ENCODE data around the gene ZGLP1. TPM values are rescaled to one million over a fixed set of nuclear protein-coding genes. Genes with fewer than 3 reads are reported as not detected.
A peak's percentile ranks its signal among the peaks of the same experiment; 100 is the strongest.

Gene ZGLP1
- total RNA-seq, 3 donors from 2014 or later, result 6.9 to 10.1 (median 9.3) TPM

- peaks cover 9% of the 10 kb centered on the region for H3K36me3 Mint-ChIP-seq (ENCODE audit: insufficient read depth)
- H3K4me1 Mint-ChIP-seq (ENCODE audit: low read depth), result peaks cover 35% of the 10 kb centered on the region
- H3K27me3 Mint-ChIP-seq (ENCODE audit: low read depth), result no peaks in the 10 kb centered on the region
- H3K4me3 Mint-ChIP-seq, result peak overlapping the region; percentile 96
- no peaks in the 10 kb centered on the region for H3K9me3 Mint-ChIP-seq
- DNase-seq, result no peak
- peak; percentile 1 for ATAC-seq
These were observed 24.4 kb upstream of the ZGLP1 start for GRCh38 chr19:10333758-10334587.

GRCh38 chr19:10332965-10333757 lies 23.5 kb upstream of the ZGLP1 start, which contains the start of gene RAVER1:
Gene RAVER1 (minus strand): TSS chr19:10333529. CDS start chr19:10333507, 22 bp downstream.
- peak; percentile 93 to 96 for ATAC-seq
- peaks cover 9% of the 10 kb centered on the region for H3K36me3 Mint-ChIP-seq (ENCODE audit: insufficient read depth)
- H3K27me3 Mint-ChIP-seq (ENCODE audit: low read depth), result no peaks in the 10 kb centered on the region
- DNase-seq, result peak; percentile 98
- peaks cover 26% of the 10 kb centered on the region for H3K4me1 Mint-ChIP-seq (ENCODE audit: low read depth)
- H3K9me3 Mint-ChIP-seq, result no peaks in the 10 kb centered on the region
- peak within 1 kb of the TSS; percentile 96 for H3K4me3 Mint-ChIP-seq

GRCh38 chr19:10332158-10332964 lies 22.7 kb upstream of the ZGLP1 start:
- Mint-ChIP-seq H3K36me3 (ENCODE audit: insufficient read depth) (peaks cover 9% of the 10 kb centered on the region), H3K4me1 (ENCODE audit: low read depth) (peaks cover 25% of the 10 kb centered on the region), H3K9me3 (no peaks in the 10 kb centered on the region), H3K4me3 (peak overlapping the region; percentile 96), H3K27me3 (ENCODE audit: low read depth) (no peaks in the 10 kb centered on the region)
- ATAC-seq (no peak), DNase-seq (no peak)

- peaks cover 21% of the 10 kb centered on the region for H3K4me1 Mint-ChIP-seq (ENCODE audit: low read depth)
- peaks cover 9% of the 10 kb centered on the region for H3K36me3 Mint-ChIP-seq (ENCODE audit: insufficient read depth)
- H3K9me3 Mint-ChIP-seq, result no peaks in the 10 kb centered on the region
- H3K27me3 Mint-ChIP-seq (ENCODE audit: low read depth), result no peaks in the 10 kb centered on the region
- DNase-seq (no peak), ATAC-seq (no peak)
- H3K4me3 Mint-ChIP-seq, result no peak overlapping the region
These were observed 19.9 kb upstream of the ZGLP1 start for GRCh38 chr19:10329555-10329954.

GRCh38 chr19:10328558-10329429 lies 19.2 kb upstream of the ZGLP1 start:
- no peak for DNase-seq
- H3K36me3 Mint-ChIP-seq (ENCODE audit: insufficient read depth), result peaks cover 9% of the 10 kb centered on the region

GRCh38 chr19:10327793-10328192 lies 18.2 kb upstream of the ZGLP1 start:
- H3K9me3 Mint-ChIP-seq, result no peaks in the 10 kb centered on the region
- peaks cover 12% of the 10 kb centered on the region for H3K4me1 Mint-ChIP-seq (ENCODE audit: low read depth)
- H3K36me3 Mint-ChIP-seq (ENCODE audit: insufficient read depth), result peaks cover 9% of the 10 kb centered on the region
- no peaks in the 10 kb centered on the region for H3K27me3 Mint-ChIP-seq (ENCODE audit: low read depth)
- DNase-seq (no peak), ATAC-seq (no peak)
- H3K4me3 Mint-ChIP-seq, result no peak overlapping the region

More at GRCh38 chr19:10328558-10329429, 19.2 kb upstream of the ZGLP1 start:
- no peak for ATAC-seq
- Mint-ChIP-seq H3K4me1 (ENCODE audit: low read depth) (peaks cover 16% of the 10 kb centered on the region), H3K4me3 (no peak overlapping the region), H3K27me3 (ENCODE audit: low read depth) (no peaks in the 10 kb centered on the region), H3K9me3 (no peaks in the 10 kb centered on the region)

GRCh38 chr19:10325732-10326131 lies 16.1 kb upstream of the ZGLP1 start:
- H3K4me3 Mint-ChIP-seq, result no peak overlapping the region
- ATAC-seq (no peak), DNase-seq (no peak)
- H3K9me3 Mint-ChIP-seq, result no peaks in the 10 kb centered on the region
- no peaks in the 10 kb centered on the region for H3K27me3 Mint-ChIP-seq (ENCODE audit: low read depth)
- no peaks in the 10 kb centered on the region for H3K4me1 Mint-ChIP-seq (ENCODE audit: low read depth)
- H3K36me3 Mint-ChIP-seq (ENCODE audit: insufficient read depth), result peaks cover 13% of the 10 kb centered on the region

- H3K36me3 Mint-ChIP-seq (ENCODE audit: insufficient read depth), result peaks cover 19% of the 10 kb centered on the region
- H3K4me3 Mint-ChIP-seq, result no peak overlapping the region
- DNase-seq (no peak), ATAC-seq (no peak)
- H3K4me1 Mint-ChIP-seq (ENCODE audit: low read depth), result no peaks in the 10 kb centered on the region
- no peaks in the 10 kb centered on the region for H3K27me3 Mint-ChIP-seq (ENCODE audit: low read depth)
- H3K9me3 Mint-ChIP-seq, result no peaks in the 10 kb centered on the region
These were observed 12.5 kb upstream of the ZGLP1 start for GRCh38 chr19:10321874-10322835.

- peaks cover 1% of the 10 kb centered on the region for H3K4me1 Mint-ChIP-seq (ENCODE audit: low read depth)
- H3K4me3 Mint-ChIP-seq, result no peak overlapping the region
- ATAC-seq, result no peak
- no peak for DNase-seq
- peaks cover 21% of the 10 kb centered on the region for H3K36me3 Mint-ChIP-seq (ENCODE audit: insufficient read depth)
- H3K27me3 Mint-ChIP-seq (ENCODE audit: low read depth), result no peaks in the 10 kb centered on the region
- H3K9me3 Mint-ChIP-seq, result no peaks in the 10 kb centered on the region
These were observed 11.8 kb upstream of the ZGLP1 start for GRCh38 chr19:10321417-10321797.

- Mint-ChIP-seq H3K9me3 (no peaks in the 10 kb centered on the region), H3K27me3 (ENCODE audit: low read depth) (no peaks in the 10 kb centered on the region), H3K4me1 (ENCODE audit: low read depth) (peaks cover 6% of the 10 kb centered on the region), H3K36me3 (ENCODE audit: insufficient read depth) (peaks cover 26% of the 10 kb centered on the region), H3K4me3 (no peak overlapping the region)
- ATAC-seq (no peak), DNase-seq (no peak)
These were observed 11.2 kb upstream of the ZGLP1 start for GRCh38 chr19:10320602-10321416.

- no peak for DNase-seq
- no peaks in the 10 kb centered on the region for H3K9me3 Mint-ChIP-seq
- H3K4me1 Mint-ChIP-seq (ENCODE audit: low read depth), result peaks cover 11% of the 10 kb centered on the region
- peaks cover 26% of the 10 kb centered on the region for H3K36me3 Mint-ChIP-seq (ENCODE audit: insufficient read depth)
- no peaks in the 10 kb centered on the region for H3K27me3 Mint-ChIP-seq (ENCODE audit: low read depth)
- no peak overlapping the region for H3K4me3 Mint-ChIP-seq
- ATAC-seq, result no peak
These were observed 9.4 kb upstream of the ZGLP1 start for GRCh38 chr19:10318807-10319682.
